ENCODE results near the gene DENND1A.

GRCh38 chr9:123331346-123332060 is 598.4 kb downstream of the DENND1A start:
- no peak for TF ChIP-seq CTCF (IDR thresholded peaks at IDR 0.05)
- TF ChIP-seq POLR2A (IDR thresholded peaks at IDR 0.05) = no peak
